Heart right ventricle (tissue), 16 donors: Measurements from ENCODE around the gene FAM98A. TPM values are rescaled to one million over a fixed set of nuclear protein-coding genes. Genes with fewer than 3 reads are reported as not detected.

Experiments
- ATAC-seq, 8 donors: fragments of 200-7000 bp; cut with Tn5 transposase; one replicate each; pipeline ENCODE4 v1.9.1; 2020; ENCODE audit warnings: mild to moderate bottlenecking in 8 of 8, moderate library complexity in 8 of 8, moderate number of reproducible peaks in 1 of 8
- DNase-seq, 2 donors: peaks; one replicate each; pipeline ENCODE4 v3.0.0-alpha.2; 2020
- H3K27ac ChIP-seq, 10 donors: fragments of 200-600 bp; sonication (generic) in 2 of 10; one replicate each; pipeline versions ENCODE4 v1.5.0 to v1.8.0; 2020 to 2022; ENCODE audit warnings: mild to moderate bottlenecking in 3 of 10
- H3K27me3 ChIP-seq, 7 donors: fragments of 200-600 bp; one replicate each; pipeline ENCODE4 v1.8.0; 2021 to 2022; ENCODE audit warnings: mild to moderate bottlenecking in 2 of 7
- H3K36me3 ChIP-seq, 9 donors: fragments of 200-600 bp; sonication (generic) in 1 of 9; one replicate each; pipeline versions ENCODE4 v1.5.0 to v1.8.0; 2020 to 2022; ENCODE audit warnings: mild to moderate bottlenecking in 2 of 9
- H3K4me1 ChIP-seq, 9 donors: fragments of 200-600 bp; sonication (generic) in 1 of 9; one replicate each; pipeline versions ENCODE4 v1.5.0 to v1.8.0; 2020 to 2022; ENCODE audit warnings: mild to moderate bottlenecking in 4 of 9
- H3K4me3 ChIP-seq, 10 donors: fragments of 200-600 bp; sonication (generic) in 2 of 10; one replicate each; pipeline versions ENCODE4 v1.5.0 to v1.8.0; 2020 to 2022; ENCODE audit warnings: mild to moderate bottlenecking in 7 of 10, moderate library complexity in 2 of 10
- H3K9me3 ChIP-seq, 11 donors: fragments of 200-600 bp in 10 of 11; sonication (generic) in 2 of 11; one replicate each; pipeline versions ENCODE4 v1.5.0 to v1.8.0; 2013 to 2022; ENCODE audit warnings: mild to moderate bottlenecking in 2 of 11, control low read depth in 1 of 11, moderate library complexity in 1 of 11
- CTCF ChIP-seq, 9 donors: fragments of 200-600 bp; sonication (generic) in 2 of 9; IDR thresholded peaks; one replicate each; pipeline versions ENCODE4 v1.5.0 to v1.8.0; 2021 to 2022; ENCODE audit warnings: antibody characterized with exemption in 9 of 9, mild to moderate bottlenecking in 5 of 9, moderate library complexity in 1 of 9
- WGBS, 2 donors: extraction: QIAGEN DNeasy Blood & Tissue Kit; methylation state at CpG; one replicate each; pipeline ENCODE4 v1.1.7; 2013; ENCODE audit warnings: inconsistent platforms in 1 of 2; 5-methylcytosine and 5-hydroxymethylcytosine counted together
- intact Hi-C, 10 donors: fragments of 100-400 bp; cut with DNase I; formaldehyde crosslinking; loops; one replicate each; pipeline versions ENCODE4 v1.11.1 to v1.14.2; 2022
- long read RNA-seq, 3 donors: library from polyadenylated mRNA; unstranded; transcript quantifications; one replicate each; pipeline ENCODE4 v2.0.0, GENCODE V29; 2020 to 2021
- polyA plus RNA-seq, 2 donors: library from polyadenylated mRNA; stranded (reverse); fragments of 200-250 nt; gene quantifications; one replicate each; pipeline ENCODE4 v1.2.3, GENCODE V29; 2013
- total RNA-seq, 10 donors: library from RNA; stranded (reverse); fragmentation: NEBNext Ultra II Directional in 3 of 10; extraction: Animal tissue kit (Norgen Biotek cat#: 25700) in 3 of 10; gene quantifications; one replicate each; pipeline versions ENCODE4 v1.2.1 to v1.2.4, GENCODE V29; 2021 to 2023
- donor health status: Arrhythmogenic right ventricular cardiomyopathy.
- donor health status: ischemic (EF 13 %, LVEDD 7.1; RV severe dilation, severe dysfunction).
- donor health status: healthy with polysubstance abuse.
- donor health status: DM: no; HTN: yes; CAD: no.
- donor health status: DM: no; HTN: no; CAD: no.
- donor health status: ischemic (EF 25% LVEDD 6.9; RV normal size, moderate dysfunction).
- donor health status: ischemic (EF 25% LVEDD 5.7; RV mildly dilated, moderate dysfunction).
- donor health status: healthy.
- donor health status: DM: yes; HTN: yes; CAD: no.
- donor health status: Ischemic cardiomyopathy.
- donor health status: ischemic (EF 35%, LVEDD 5.7; RV mildly dilated, moderate dysfunction).
- donor health status: nonischemic (EF 11% LVEDD 7.7; RV severe dilation, severe dysfunction).
- donor health status: DM: yes; HTN: yes; CAD: no.
- donor health status: PGD.
- donor health status: ischemic (EF 29% LVEDD 5.4; RV normal size, mild dysfunction).
- donor health status: nonischemic (EF 23%, LVEDD 6.1; RV moderate dilation, normal function).

FAM98A gene
- total RNA-seq = 10 to 100 TPM; 61.5 to 92.3 (median 70.9) TPM
- 10 to 100 TPM; 27.7 to 33.5 TPM for polyA plus RNA-seq
- long read RNA-seq, donor 1, transcript FAM98A-201 (8 exons, 2,816 nt) = major isoform, 15 of 26 reads
- long read RNA-seq, donor 1, partial matches to known transcripts = 3 of 26 reads
- long read RNA-seq, donor 1, other reads (novel, unspliced or antisense) = 6 of 26 reads
- long read RNA-seq, donor 2, transcript FAM98A-201 (8 exons, 2,816 nt) = major isoform, 9 of 20 reads
- long read RNA-seq, donor 2, partial matches to known transcripts = 5 of 20 reads
- long read RNA-seq, donor 2, other reads (novel, unspliced or antisense) = 6 of 20 reads
- long read RNA-seq, donor 3, transcript FAM98A-206 (3 exons, 1,032 nt) = minor isoform, 5 of 47 reads
- long read RNA-seq, donor 3, transcript FAM98A-201 (8 exons, 2,816 nt) = major isoform, 26 of 47 reads
- long read RNA-seq, donor 3, partial matches to known transcripts = 10 of 47 reads
- long read RNA-seq, donor 3, other reads (novel, unspliced or antisense) = 0 of 47 reads

DNA sequence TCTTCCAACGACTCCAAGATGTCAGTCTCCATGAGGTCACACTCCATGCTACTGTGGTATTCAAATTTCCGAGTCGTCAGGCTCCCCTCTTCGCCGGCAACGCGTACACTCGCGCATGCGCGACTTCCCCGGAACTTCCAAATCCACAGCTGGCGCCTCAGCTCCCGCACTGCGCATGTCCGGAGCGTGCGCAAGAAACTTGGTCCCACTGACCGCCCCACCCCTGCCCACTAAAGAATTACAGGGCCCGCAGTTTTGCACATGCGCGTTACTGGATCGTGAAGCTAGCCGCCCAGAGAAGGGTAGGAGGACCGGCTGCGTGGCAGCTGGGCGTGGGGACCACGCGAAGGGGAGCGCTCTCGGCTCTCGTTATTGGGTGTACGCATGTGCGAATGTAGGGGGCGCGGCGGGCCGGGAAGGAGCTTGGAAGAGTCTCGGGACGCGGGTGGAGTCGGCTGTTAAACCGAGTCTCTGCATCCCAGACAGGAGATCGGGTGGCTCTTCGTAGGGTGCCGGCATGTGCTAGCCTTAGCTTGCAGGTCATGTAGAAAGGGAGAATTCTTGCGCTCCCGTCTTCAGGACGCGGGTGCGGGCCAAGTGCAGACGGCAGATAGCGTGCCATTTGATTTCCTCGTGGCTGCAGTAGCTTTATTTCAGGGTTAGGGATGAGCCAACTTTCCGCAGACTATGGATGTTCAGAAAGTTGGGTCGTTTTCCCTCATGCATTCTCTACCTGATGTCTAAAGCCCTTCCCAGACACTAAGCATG, at the start of gene FAM98A:
FAM98A (minus strand) TSS at position 125 of the 768 bp plus-strand sequence; CDS start at position 47, 78 bp downstream.
- H3K4me3 ChIP-seq = peak within 1 kb of the TSS; percentile 45 to 94 (median 80)
- H3K27ac ChIP-seq = peak within 1 kb of the TSS; percentile 11 to 90 (median 86)
- TF ChIP-seq CTCF (IDR thresholded peaks at IDR 0.05) = peak in 4 of 9 donors; percentile 21 to 46 (median 38)
- H3K4me1 ChIP-seq = peaks cover 4 to 41% (median 28%) of the 10 kb centered on the region in 9 donors
- 0% methylated on average over 56 of the region's 56 CpGs for WGBS, 2 donors
- DNase-seq (peak; percentile 99 to 100), ATAC-seq (peak; percentile 98 to 99 (median 98))
- peaks cover 0 to 13% (median 0%) of the 10 kb centered on the region in 9 donors for H3K36me3 ChIP-seq
- intact Hi-C loops = no loop called here
- H3K27me3 ChIP-seq = no peaks in the 10 kb centered on the region
- no peaks in the 10 kb centered on the region for H3K9me3 ChIP-seq

- no peak overlapping the region for H3K27ac ChIP-seq
- TF ChIP-seq CTCF (IDR thresholded peaks at IDR 0.05) = no peak
- no peaks in the 10 kb centered on the region for H3K4me1 ChIP-seq
- WGBS, 2 donors = 76 to 87% methylated on average over 1 of the region's 1 CpG
- H3K4me3 ChIP-seq = no peak overlapping the region
- intact Hi-C loops = no loop called here
- H3K27me3 ChIP-seq = no peaks in the 10 kb centered on the region
- ATAC-seq = no peak
- no peak for DNase-seq
- peaks cover 0 to 15% (median 0%) of the 10 kb centered on the region in 11 donors for H3K9me3 ChIP-seq
- no peaks in the 10 kb centered on the region for H3K36me3 ChIP-seq
These were observed 46.8 kb upstream of the FAM98A start for GRCh38 chr2:33645861-33646260.

- intact Hi-C loops = no loop called here
- H3K4me3 ChIP-seq = no peak overlapping the region
- no peaks in the 10 kb centered on the region for H3K27me3 ChIP-seq
- ATAC-seq (no peak), DNase-seq (no peak)
- TF ChIP-seq CTCF (IDR thresholded peaks at IDR 0.05) = no peak
- no peaks in the 10 kb centered on the region for H3K36me3 ChIP-seq
- no peak overlapping the region for H3K27ac ChIP-seq
- peaks cover 0 to 15% (median 0%) of the 10 kb centered on the region in 11 donors for H3K9me3 ChIP-seq
- WGBS, 2 donors = 94 to 95% methylated on average over 2 of the region's 2 CpGs
- H3K4me1 ChIP-seq = no peaks in the 10 kb centered on the region
These were observed 45.1 kb upstream of the FAM98A start for GRCh38 chr2:33644215-33644614.

DNA sequence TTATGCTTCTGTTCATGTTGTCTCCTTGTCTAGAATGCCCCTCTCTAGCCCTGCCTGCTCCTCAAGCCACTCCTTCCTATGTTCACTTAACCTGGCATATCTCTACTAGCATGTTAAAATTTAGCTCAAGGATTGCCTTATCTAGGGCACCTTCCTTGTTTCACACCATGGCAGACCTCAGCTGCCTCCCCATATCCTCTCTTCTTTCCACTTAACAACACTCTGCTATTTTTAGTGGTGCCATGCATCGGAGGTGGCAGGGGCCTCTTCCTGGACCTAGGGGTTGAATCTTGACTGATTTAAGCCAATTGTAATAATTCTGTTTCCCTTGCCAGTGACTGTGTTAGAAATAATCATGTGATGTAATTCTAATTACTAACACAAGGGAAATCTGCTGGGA, 36.9 kb upstream of the FAM98A start:
- Histone ChIP-seq H3K4me1 (no peaks in the 10 kb centered on the region), H3K27me3 (no peaks in the 10 kb centered on the region), H3K36me3 (no peaks in the 10 kb centered on the region), H3K9me3 (no peaks in the 10 kb centered on the region), H3K4me3 (no peak overlapping the region), H3K27ac (no peak overlapping the region)
- no peak for TF ChIP-seq CTCF (IDR thresholded peaks at IDR 0.05)
- intact Hi-C loops = no loop called here
- WGBS, 2 donors = 25 to 38% methylated on average over 1 of the region's 1 CpG
- ATAC-seq = no peak
- no peak for DNase-seq
